ENCODE measurements around the gene LTO1. TPM values are rescaled to one million over a fixed set of nuclear protein-coding genes. Genes with fewer than 3 reads are reported as not detected.
A peak's percentile ranks its signal among the peaks of the same experiment; 100 is the strongest.
"Not testable (repeated sequence)": the region's sequence is repeated elsewhere in the genome, so short reads cannot be mapped to it uniquely, and the experiment has no call there.

LTO1 gene
- total RNA-seq, 1 experiment from 2014 or later = 24.6 TPM

- H3K9me3 ChIP-seq = no peaks in the 10 kb centered on the region; the same call in 1 of the 2 replicates
- H3K27me3 ChIP-seq = no peaks in the 10 kb centered on the region
- no peaks in the 10 kb centered on the region for H3K36me3 ChIP-seq
- no peak overlapping the region for H3K4me3 ChIP-seq
- no peak for DNase-seq
These were observed 14.5 kb upstream of the LTO1 start for GRCh38 chr11:69689484-69690319.

- H3K4me3 ChIP-seq, DNase-seq, H3K36me3 ChIP-seq, H3K27me3 ChIP-seq, H3K9me3 ChIP-seq: not testable (repeated sequence)
These were observed 13.0 kb upstream of the LTO1 start for GRCh38 chr11:69687969-69688771.

- no peak for DNase-seq
- Histone ChIP-seq H3K9me3 (no peaks in the 10 kb centered on the region; the same call in 1 of the 2 replicates), H3K4me3 (no peak overlapping the region), H3K27me3 (no peaks in the 10 kb centered on the region), H3K36me3 (no peaks in the 10 kb centered on the region)
These were observed 11.7 kb upstream of the LTO1 start for GRCh38 chr11:69686856-69687255.

GRCh38 chr11:69686452-69686851 lies 11.3 kb upstream of the LTO1 start:
- H3K9me3 ChIP-seq = no peaks in the 10 kb centered on the region
- H3K4me3 ChIP-seq = no peak overlapping the region
- no peaks in the 10 kb centered on the region for H3K36me3 ChIP-seq
- H3K27me3 ChIP-seq = no peaks in the 10 kb centered on the region
- no peak for DNase-seq

- no peak overlapping the region for H3K4me3 ChIP-seq
These were observed 10.2 kb upstream of the LTO1 start for GRCh38 chr11:69685348-69685747.

GRCh38 chr11:69684651-69685050 lies 9.5 kb upstream of the LTO1 start:
- DNase-seq = no peak
- H3K4me3 ChIP-seq = no peak overlapping the region

More at GRCh38 chr11:69685348-69685747, 10.2 kb upstream of the LTO1 start:
- Histone ChIP-seq H3K36me3 (no peaks in the 10 kb centered on the region), H3K27me3 (no peaks in the 10 kb centered on the region), H3K9me3 (no peaks in the 10 kb centered on the region)
- no peak for DNase-seq

GRCh38 chr11:69683764-69684333 lies 8.7 kb upstream of the LTO1 start:
- DNase-seq = no peak
- no peaks in the 10 kb centered on the region for H3K27me3 ChIP-seq
- no peaks in the 10 kb centered on the region for H3K9me3 ChIP-seq
- no peaks in the 10 kb centered on the region for H3K36me3 ChIP-seq
- H3K4me3 ChIP-seq = no peak overlapping the region

More at GRCh38 chr11:69684651-69685050, 9.5 kb upstream of the LTO1 start:
- Histone ChIP-seq H3K27me3 (no peaks in the 10 kb centered on the region), H3K9me3 (no peaks in the 10 kb centered on the region), H3K36me3 (no peaks in the 10 kb centered on the region)

- Histone ChIP-seq H3K9me3 (no peaks in the 10 kb centered on the region), H3K27me3 (no peaks in the 10 kb centered on the region)
- no peak for DNase-seq
These were observed 7.7 kb upstream of the LTO1 start for GRCh38 chr11:69682681-69683326.

GRCh38 chr11:69682221-69682620 lies 7.1 kb upstream of the LTO1 start:
- Histone ChIP-seq H3K36me3 (no peaks in the 10 kb centered on the region), H3K9me3 (no peaks in the 10 kb centered on the region), H3K4me3 (no peak overlapping the region), H3K27me3 (no peaks in the 10 kb centered on the region)
- DNase-seq = no peak

More at GRCh38 chr11:69682681-69683326, 7.7 kb upstream of the LTO1 start:
- no peak overlapping the region for H3K4me3 ChIP-seq
- H3K36me3 ChIP-seq = no peaks in the 10 kb centered on the region

GRCh38 chr11:69680688-69681087 lies 5.5 kb upstream of the LTO1 start:
- Histone ChIP-seq H3K36me3 (no peaks in the 10 kb centered on the region), H3K9me3 (no peaks in the 10 kb centered on the region), H3K4me3 (no peak overlapping the region), H3K27me3 (no peaks in the 10 kb centered on the region)
- DNase-seq = no peak

GRCh38 chr11:69677749-69678148 lies 2.6 kb upstream of the LTO1 start:
- DNase-seq = no peak
- no peak overlapping the region for H3K4me3 ChIP-seq
- no peaks in the 10 kb centered on the region for H3K9me3 ChIP-seq

GRCh38 chr11:69674267-69674885 lies 777 bp downstream of the LTO1 start:
- DNase-seq = peak; percentile 64
- Histone ChIP-seq H3K27me3 (no peaks in the 10 kb centered on the region), H3K4me3 (peak overlapping the region; percentile 95), H3K36me3 (peaks cover 51% of the 10 kb centered on the region), H3K9me3 (no peaks in the 10 kb centered on the region)

More at GRCh38 chr11:69677749-69678148, 2.6 kb upstream of the LTO1 start:
- no peaks in the 10 kb centered on the region for H3K27me3 ChIP-seq
- peaks cover 17% of the 10 kb centered on the region for H3K36me3 ChIP-seq

GRCh38 chr11:69671734-69672465 lies 3.3 kb downstream of the LTO1 start:
- DNase-seq = no peak
- H3K36me3 ChIP-seq = peaks cover 71% of the 10 kb centered on the region

GRCh38 chr11:69670158-69670845 lies 4.9 kb downstream of the LTO1 start:
- Histone ChIP-seq H3K36me3 (peaks cover 73% of the 10 kb centered on the region), H3K27me3 (no peaks in the 10 kb centered on the region), H3K9me3 (no peaks in the 10 kb centered on the region), H3K4me3 (no peak overlapping the region)
- DNase-seq = peak; percentile 72

More at GRCh38 chr11:69671734-69672465, 3.3 kb downstream of the LTO1 start:
- Histone ChIP-seq H3K4me3 (no peak overlapping the region), H3K9me3 (no peaks in the 10 kb centered on the region), H3K27me3 (no peaks in the 10 kb centered on the region)

- Histone ChIP-seq H3K9me3 (no peaks in the 10 kb centered on the region), H3K4me3 (no peak overlapping the region), H3K27me3 (no peaks in the 10 kb centered on the region), H3K36me3 (peaks cover 70% of the 10 kb centered on the region)
- no peak for DNase-seq
These were observed 5.7 kb downstream of the LTO1 start for GRCh38 chr11:69669486-69669885.
